Measurements from ENCODE around the gene WWOX.

- TF ChIP-seq CSRNP3 (CRISPR knock-in tag; IDR thresholded peaks at IDR 0.05): no peak
- no peak for TF ChIP-seq ZNF70 (CRISPR knock-in tag; IDR thresholded peaks at IDR 0.05)
- no peak for TF ChIP-seq ZC3H10 (CRISPR knock-in tag; IDR thresholded peaks at IDR 0.05)
- TF ChIP-seq POU6F1 (CRISPR knock-in tag; IDR thresholded peaks at IDR 0.05; ENCODE audit: borderline replicate concordance, low read depth): no peak
- no peak for TF ChIP-seq PPARA (CRISPR knock-in tag; IDR thresholded peaks at IDR 0.05; ENCODE audit: borderline replicate concordance)
- TF ChIP-seq PATZ1 (CRISPR knock-in tag; IDR thresholded peaks at IDR 0.05; ENCODE audit: borderline replicate concordance): no peak
- TF ChIP-seq CREB5 (CRISPR knock-in tag; IDR thresholded peaks at IDR 0.05; ENCODE audit: low read depth): no peak
- TF ChIP-seq TSHZ2 (CRISPR knock-in tag; IDR thresholded peaks at IDR 0.05): no peak
- TF ChIP-seq CSDC2 (CRISPR knock-in tag; IDR thresholded peaks at IDR 0.05): no peak
- TF ChIP-seq ZFP30 (CRISPR knock-in tag; IDR thresholded peaks at IDR 0.05): no peak
- no peak for TF ChIP-seq ZFP3 (CRISPR knock-in tag; IDR thresholded peaks at IDR 0.05)
- TF ChIP-seq ESRRG (CRISPR knock-in tag; IDR thresholded peaks at IDR 0.05): no peak
- TF ChIP-seq BACH2 (CRISPR knock-in tag; IDR thresholded peaks at IDR 0.05; ENCODE audit: borderline replicate concordance): no peak
These were observed 77.8 kb downstream of the WWOX start for GRCh38 chr16:78177218-78177617.

Data from SK-N-SH treated with all-trans-retinoic acid at 6 μM for 48 hours (cell line).